Lung (tissue), 12 donors: ENCODE data around the gene ANKRD16. TPM values are rescaled to one million over a fixed set of nuclear protein-coding genes. Genes with fewer than 3 reads are reported as not detected.

Experiments
- ATAC-seq: fragments of 200-7000 bp; cut with Tn5 transposase; one replicate; pipeline ENCODE4 v1.9.1; 2020; ENCODE audit warnings: moderate number of reproducible peaks; ENCODE audit not compliant: insufficient read depth, low FRiP score
- DNase-seq, 3 donors: peaks; one replicate each; pipeline ENCODE4 v3.0.0-alpha.2; 2013 to 2017
- H3K27ac ChIP-seq, 2 donors: one replicate each; pipeline ENCODE4 v1.5.1; 2013; ENCODE audit warnings: mild to moderate bottlenecking in 2 of 2, moderate library complexity in 2 of 2, control low read depth in 1 of 2, inconsistent platforms in 1 of 2, low read depth in 1 of 2, low read length in 1 of 2
- H3K27me3 ChIP-seq, 3 donors: one replicate each; pipeline ENCODE4 v1.5.1; 2013; ENCODE audit warnings: low read length in 2 of 3; ENCODE audit not compliant: control insufficient read depth in 3 of 3, insufficient read depth in 3 of 3
- H3K36me3 ChIP-seq, 4 donors: one replicate each; pipeline ENCODE4 v1.5.1; 2013; ENCODE audit warnings: low read length in 4 of 4, mild to moderate bottlenecking in 1 of 4, moderate library complexity in 1 of 4; ENCODE audit not compliant: control insufficient read depth in 4 of 4, insufficient read depth in 4 of 4
- H3K4me1 ChIP-seq, 5 donors: one replicate each; pipeline ENCODE4 v1.5.1; 2013; ENCODE audit warnings: low read length in 5 of 5, mild to moderate bottlenecking in 2 of 5, moderate library complexity in 1 of 5; ENCODE audit not compliant: control insufficient read depth in 5 of 5, insufficient read depth in 5 of 5
- H3K4me3 ChIP-seq: one replicate; pipeline ENCODE4 v1.5.1; 2013; ENCODE audit warnings: mild to moderate bottlenecking, control low read depth, moderate library complexity
- H3K9ac ChIP-seq, 2 donors: one replicate each; pipeline ENCODE4 v1.5.1; 2013; ENCODE audit warnings: low read length in 2 of 2, control low read depth in 1 of 2; ENCODE audit not compliant: insufficient read depth in 1 of 2
- H3K9me3 ChIP-seq, 4 donors: one replicate each; pipeline ENCODE4 v1.5.1; 2013; ENCODE audit warnings: low read length in 3 of 4, mild to moderate bottlenecking in 1 of 4, moderate library complexity in 1 of 4; ENCODE audit not compliant: control insufficient read depth in 4 of 4, insufficient read depth in 3 of 4
- CTCF ChIP-seq: IDR thresholded peaks from 2 replicates; pipeline ENCODE4 v1.5.1; 2012; ENCODE audit warnings: mild to moderate bottlenecking; ENCODE audit errors: control extremely low read depth, extremely low read depth
- WGBS, 2 donors: extraction: QIAGEN DNeasy Blood & Tissue Kit; methylation state at CpG; one replicate each; pipeline ENCODE4 v1.1.7; 2013; 5-methylcytosine and 5-hydroxymethylcytosine counted together
- polyA plus RNA-seq, 2 donors: library from polyadenylated mRNA; stranded (reverse); fragments of 200-250 nt; gene quantifications; one replicate each; pipeline ENCODE4 v1.2.1, GENCODE V29; 2013
- total RNA-seq, 2 donors: library from RNA; depleted of rRNA in 1 of 2; stranded (reverse); fragments of >200 nt in 1 of 2; gene quantifications; one replicate each; pipeline ENCODE4 v1.2.1, GENCODE V29; 2014 to 2021
- donor health status: control.
- donor health status: control.
- donor health status: Bipolar disorder and iron deficiency.
- donor health status: healthy.
- donor health status: DM: yes; HTN: yes; CAD: no.

The ANKRD16 gene
- total and polyA plus RNA-seq, 4 donors, result 4.5 to 14.0 (median 6.4) TPM

DNA sequence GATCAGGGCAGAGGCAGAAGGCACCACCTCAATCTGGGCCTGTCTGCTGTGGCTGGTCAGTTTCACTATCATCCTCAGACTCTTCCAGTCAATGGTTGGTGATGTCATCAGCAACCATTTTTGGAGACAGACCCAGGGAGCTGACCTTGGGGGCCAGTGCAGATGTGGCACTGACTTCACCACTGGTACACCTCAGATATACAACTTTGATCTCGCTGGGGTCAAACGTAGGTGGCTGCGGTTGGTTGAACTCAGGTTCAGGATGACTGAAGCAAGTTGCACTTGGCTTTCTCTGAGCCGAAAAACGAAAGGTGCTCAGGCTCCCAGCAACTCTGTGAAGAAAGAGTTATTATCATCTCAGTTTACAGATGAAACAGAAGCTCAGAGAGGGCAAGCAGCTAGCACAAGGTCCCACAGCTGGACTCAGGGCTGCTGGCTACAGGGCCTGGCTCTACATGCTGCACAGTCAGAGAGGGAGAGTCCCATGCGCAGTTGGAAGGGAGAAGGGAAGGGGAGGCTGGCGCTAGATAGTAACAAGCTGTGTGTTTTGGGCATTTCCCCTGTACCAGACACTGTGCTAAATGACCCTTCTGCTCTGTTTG, 27.2 kb downstream of the ANKRD16 start:
- 95 to 97% methylated on average over 7 of the region's 7 CpGs for WGBS, 2 donors
- Histone ChIP-seq H3K36me3 (no peaks in the 10 kb centered on the region), H3K4me3 (no peak overlapping the region), H3K9me3 (peaks cover 0 to 3% (median 0%) of the 10 kb centered on the region in 4 donors), H3K27me3 (no peaks in the 10 kb centered on the region), H3K4me1 (peaks cover 0 to 6% (median 0%) of the 10 kb centered on the region in 5 donors), H3K27ac (no peak overlapping the region), H3K9ac (no peak overlapping the region)
- DNase-seq (no peak), ATAC-seq (no peak)
- TF ChIP-seq CTCF, result no peak

- WGBS, 2 donors, result 76 to 81% methylated on average over 7 of the region's 7 CpGs
- H3K27ac ChIP-seq, result no peak overlapping the region
- H3K36me3 ChIP-seq, result no peaks in the 10 kb centered on the region
- H3K4me1 ChIP-seq, result peaks cover 0 to 6% (median 0%) of the 10 kb centered on the region in 5 donors
- peak in 1 of 3 donors; percentile 26 for DNase-seq
- no peaks in the 10 kb centered on the region for H3K27me3 ChIP-seq
- TF ChIP-seq CTCF, result no peak
- no peak overlapping the region for H3K9ac ChIP-seq
- no peak for ATAC-seq
- H3K4me3 ChIP-seq, result no peak overlapping the region
- peaks cover 0 to 3% (median 0%) of the 10 kb centered on the region in 4 donors for H3K9me3 ChIP-seq
Observed at GRCh38 chr10:5860066-5860465, 29.6 kb downstream of the ANKRD16 start.

GRCh38 chr10:5858811-5859210, 30.9 kb downstream of the ANKRD16 start:
- no peak overlapping the region for H3K27ac ChIP-seq
- no peak overlapping the region for H3K9ac ChIP-seq
- no peaks in the 10 kb centered on the region for H3K36me3 ChIP-seq
- TF ChIP-seq CTCF, result no peak
- peaks cover 0 to 6% (median 0%) of the 10 kb centered on the region in 5 donors for H3K4me1 ChIP-seq
- 94 to 96% methylated on average over 5 of the region's 5 CpGs for WGBS, 2 donors
- H3K9me3 ChIP-seq, result peaks cover 0 to 3% (median 0%) of the 10 kb centered on the region in 4 donors
- no peak for DNase-seq
- no peak for ATAC-seq
- no peak overlapping the region for H3K4me3 ChIP-seq
- no peaks in the 10 kb centered on the region for H3K27me3 ChIP-seq

GRCh38 chr10:5856701-5857004, 33.0 kb downstream of the ANKRD16 start:
- 72 to 82% methylated on average over 7 of the region's 7 CpGs for WGBS, 2 donors
- no peak for DNase-seq
- TF ChIP-seq CTCF, result no peak
- H3K36me3 ChIP-seq, result no peaks in the 10 kb centered on the region
- H3K4me1 ChIP-seq, result peaks cover 0 to 6% (median 0%) of the 10 kb centered on the region in 5 donors
- H3K9me3 ChIP-seq, result no peaks in the 10 kb centered on the region
- no peak overlapping the region for H3K27ac ChIP-seq
- ATAC-seq, result no peak
- H3K4me3 ChIP-seq, result no peak overlapping the region
- H3K27me3 ChIP-seq, result no peaks in the 10 kb centered on the region
- no peak overlapping the region for H3K9ac ChIP-seq
